Measurements from ENCODE around the gene JAG1. TPM values are rescaled to one million over a fixed set of nuclear protein-coding genes. Genes with fewer than 3 reads are reported as not detected.
"Not testable (repeated sequence)": the region's sequence is repeated elsewhere in the genome, so short reads cannot be mapped to it uniquely, and the experiment has no call there.

The JAG1 gene
- total RNA-seq, 1 experiment from 2014 or later, result 8.1 TPM

DNA sequence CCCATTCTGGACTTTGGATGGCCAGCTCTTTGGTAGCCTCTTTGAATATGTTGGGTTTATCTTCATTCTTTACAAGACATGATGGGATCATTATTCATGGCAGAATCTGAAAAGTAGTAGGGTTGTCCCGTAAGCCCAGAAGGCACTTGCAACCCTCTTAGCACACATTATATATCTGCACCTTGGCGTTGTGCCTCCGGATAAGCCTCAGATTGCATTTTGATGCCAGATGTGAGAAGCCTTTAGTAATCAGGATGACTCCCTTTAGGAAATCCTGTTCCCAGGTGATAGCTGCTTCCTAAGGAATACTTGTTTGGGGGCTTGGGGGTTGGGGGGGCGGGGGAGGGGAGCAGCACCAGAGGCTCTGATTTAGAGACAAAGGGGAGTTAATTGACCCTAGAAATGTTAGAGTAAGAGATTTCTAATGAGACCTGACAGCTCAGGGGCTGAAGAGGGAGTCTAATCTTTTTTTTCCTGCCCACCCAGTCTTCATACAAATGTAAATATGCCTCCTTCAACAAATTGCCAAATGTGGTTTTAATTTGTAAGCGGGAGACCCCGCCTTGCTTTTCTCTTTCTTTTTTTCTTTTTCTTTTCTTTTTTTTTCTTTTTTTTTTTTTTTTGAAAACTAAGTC lies 55.1 kb downstream of the JAG1 start:
- no peak for DNase-seq (ENCODE audit: extremely low read depth, low read depth)

DNA sequence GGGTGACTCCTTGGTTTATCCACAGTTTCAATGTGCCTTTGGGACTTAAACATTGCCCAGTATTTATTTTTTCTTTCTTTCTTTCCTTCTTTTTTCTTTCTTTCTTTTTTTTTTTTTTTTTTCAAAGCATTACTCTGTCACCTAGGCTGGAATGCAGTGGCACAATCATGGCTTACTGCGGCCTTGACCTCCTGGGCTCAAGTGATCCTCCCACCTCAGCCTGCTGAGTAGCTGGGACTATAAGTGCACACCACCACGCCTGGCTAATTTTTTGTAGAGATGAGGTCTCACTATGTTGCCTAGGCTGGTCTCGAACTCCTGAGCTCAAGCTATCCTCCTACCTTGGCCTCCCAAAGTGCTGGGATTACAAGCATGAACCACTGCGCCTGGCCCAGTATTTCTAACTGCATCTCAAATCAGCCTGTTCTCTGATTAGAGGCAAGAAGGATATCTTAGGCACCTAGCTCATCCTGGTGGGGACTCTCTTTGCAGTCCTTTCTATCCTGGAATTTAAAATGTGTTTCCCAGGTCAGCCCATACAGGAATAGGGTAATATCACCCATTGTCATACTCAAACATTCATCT lies 56.2 kb downstream of the JAG1 start:
- not testable (repeated sequence) for DNase-seq (ENCODE audit: extremely low read depth, low read depth)

DNA sequence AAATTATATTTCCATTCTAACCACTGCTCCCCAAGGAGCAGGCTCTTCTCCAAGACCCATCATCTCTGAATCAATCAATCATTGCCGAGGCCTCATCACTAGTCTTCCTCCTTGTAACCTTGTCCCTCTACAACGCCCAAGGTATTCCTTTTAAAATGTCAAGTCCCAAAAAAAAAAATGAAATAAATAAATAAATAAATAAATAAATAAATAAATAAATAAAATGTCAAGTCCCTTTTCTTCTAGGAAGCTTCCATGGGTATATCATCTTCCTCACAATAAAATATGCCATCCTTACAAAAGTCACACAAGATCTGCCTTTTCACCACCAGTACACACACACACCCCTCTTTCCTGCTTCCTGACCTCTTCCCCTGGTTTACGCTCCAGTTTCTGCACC lies 57.6 kb downstream of the JAG1 start:
- no peak for DNase-seq (ENCODE audit: extremely low read depth, low read depth)

DNA sequence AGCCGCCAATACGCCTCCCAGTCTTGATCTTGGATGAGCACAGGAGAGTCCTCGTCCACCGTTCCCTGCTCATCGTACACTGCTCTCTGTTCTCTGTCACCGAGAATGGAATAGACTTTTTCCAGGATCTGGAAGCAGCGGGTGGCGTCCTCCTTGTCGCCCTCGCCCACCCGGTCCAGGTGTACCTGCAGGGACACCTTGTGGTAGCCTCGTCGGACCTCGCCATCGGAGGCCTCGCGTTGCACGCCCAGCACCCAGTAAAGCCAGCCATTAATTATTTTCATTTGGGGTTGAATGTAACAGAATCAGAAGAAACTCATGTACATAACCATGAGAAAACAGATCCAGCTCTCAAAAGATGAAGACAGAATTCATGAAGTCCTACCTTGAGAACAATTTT lies 59.9 kb downstream of the JAG1 start:
- no peak for DNase-seq (ENCODE audit: extremely low read depth, low read depth)

DNA sequence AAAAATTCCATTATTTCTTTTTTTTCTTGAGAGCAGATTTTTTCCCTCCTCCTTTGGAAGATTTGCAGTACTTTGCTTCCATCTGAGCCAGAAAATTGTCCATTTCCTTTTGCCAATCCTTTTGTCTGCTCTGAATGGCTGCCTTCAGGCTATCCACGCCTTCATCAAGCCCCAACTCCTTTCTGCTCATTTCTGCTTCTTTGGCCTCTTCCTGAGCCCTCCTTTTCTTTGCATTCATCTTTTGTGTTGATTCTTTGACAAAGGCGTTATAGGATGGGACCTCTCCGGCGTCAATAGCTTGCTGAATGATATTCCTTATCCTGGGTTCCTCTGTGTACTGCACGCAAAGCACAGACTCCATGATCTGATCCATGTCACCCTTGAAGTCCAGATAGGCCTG lies 60.4 kb downstream of the JAG1 start:
- not testable (repeated sequence) for DNase-seq (ENCODE audit: extremely low read depth, low read depth)

DNA sequence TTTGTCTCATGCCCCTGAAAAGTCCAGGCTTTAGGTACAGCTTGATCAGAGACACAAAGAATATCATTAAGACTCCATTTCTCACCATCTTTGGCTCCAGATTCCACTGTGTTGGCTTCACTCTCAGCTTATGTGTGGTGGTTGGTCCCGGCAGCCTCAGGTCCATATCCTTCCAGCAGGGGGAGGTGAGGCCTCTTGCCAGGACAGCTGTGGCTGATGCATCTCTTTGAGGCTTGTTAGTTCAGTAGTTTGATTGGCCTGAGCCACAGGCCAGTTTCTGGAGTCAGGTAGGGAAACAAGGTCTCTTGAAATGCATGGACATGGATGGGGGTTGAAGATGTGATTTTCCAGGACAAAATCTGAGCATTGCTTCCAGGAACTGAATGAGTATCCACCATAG lies 62.4 kb downstream of the JAG1 start:
- no peak for DNase-seq (ENCODE audit: extremely low read depth, low read depth)

- DNase-seq (ENCODE audit: extremely low read depth, low read depth), result no peak
Measured at GRCh38 chr20:10610251-10610650, 63.5 kb downstream of the JAG1 start.

DNA sequence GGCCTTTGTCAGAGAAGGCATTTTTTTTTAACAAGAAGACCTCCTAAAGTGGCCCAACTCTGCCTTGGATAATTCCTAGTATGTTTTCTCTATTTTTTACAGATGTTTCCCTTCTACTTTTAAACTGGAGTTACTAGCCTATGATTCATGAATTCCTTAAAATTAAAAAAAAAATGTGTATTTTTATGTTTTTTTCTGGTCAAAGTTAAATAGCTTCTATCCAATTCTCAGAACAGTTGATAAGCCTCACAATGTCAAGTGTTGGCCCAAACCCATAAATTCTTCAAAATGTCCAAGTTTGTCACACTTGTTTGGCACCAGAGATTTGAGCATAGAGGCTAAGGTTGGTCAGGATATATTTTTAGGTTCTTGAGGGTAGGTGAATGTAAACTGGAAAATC lies 64.0 kb downstream of the JAG1 start:
- DNase-seq (ENCODE audit: extremely low read depth, low read depth), result no peak

GRCh38 chr20:10609276-10609675 lies 64.5 kb downstream of the JAG1 start:
- DNase-seq (ENCODE audit: extremely low read depth, low read depth), result no peak

- no peak for DNase-seq (ENCODE audit: extremely low read depth, low read depth)
Measured at GRCh38 chr20:10605547-10606195, 68.1 kb downstream of the JAG1 start.

- no peak for DNase-seq (ENCODE audit: extremely low read depth, low read depth)
Measured at GRCh38 chr20:10604865-10605440, 68.8 kb downstream of the JAG1 start.

GRCh38 chr20:10603971-10604864 lies 69.6 kb downstream of the JAG1 start:
- DNase-seq (ENCODE audit: extremely low read depth, low read depth), result peak; percentile 79

DNA sequence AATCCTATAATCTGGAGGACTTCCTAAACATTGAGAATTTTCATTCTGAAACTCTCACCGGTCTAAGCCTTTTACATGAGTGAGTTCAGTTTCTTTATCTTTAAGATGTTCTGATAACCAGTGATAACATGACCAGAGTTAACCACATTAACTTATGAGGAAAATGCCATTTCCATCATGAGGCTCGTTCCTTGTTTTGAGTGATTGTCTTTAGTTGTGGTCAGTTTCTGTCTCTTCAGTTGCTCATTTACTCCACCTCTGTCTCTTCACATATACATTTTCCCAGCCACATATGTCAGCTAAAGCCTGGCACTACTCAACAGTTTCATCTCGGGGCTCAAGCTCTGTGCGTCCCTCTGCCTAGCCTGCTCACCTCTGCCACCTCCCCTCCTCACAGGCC lies 70.4 kb downstream of the JAG1 start:
- no peak for DNase-seq (ENCODE audit: extremely low read depth, low read depth)

- no peak for DNase-seq (ENCODE audit: extremely low read depth, low read depth)
Measured at GRCh38 chr20:10602221-10602871, 71.5 kb downstream of the JAG1 start.

GRCh38 chr20:10597637-10598036 lies 76.2 kb downstream of the JAG1 start:
- no peak for DNase-seq (ENCODE audit: extremely low read depth, low read depth)

DNA sequence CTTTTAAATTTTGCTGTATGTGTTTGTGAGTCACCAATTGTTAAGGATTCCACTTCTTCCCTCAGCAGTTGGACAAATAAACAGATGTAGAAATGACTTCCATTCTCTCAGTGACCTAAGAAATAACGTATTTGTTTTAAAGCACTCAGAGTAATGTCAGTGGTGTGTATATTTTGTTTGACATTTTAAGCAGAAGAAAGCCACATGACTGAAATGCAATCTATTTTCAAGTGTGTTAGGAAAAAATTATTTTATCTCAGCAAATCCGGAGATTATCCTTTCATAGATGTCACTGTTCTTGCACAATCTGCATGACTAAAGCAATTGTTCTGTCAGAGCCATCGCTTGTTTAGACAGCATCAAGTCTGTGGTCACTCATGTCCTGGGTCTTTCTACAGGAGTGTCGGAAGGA lies 77.1 kb downstream of the JAG1 start:
- peak; percentile 71 for DNase-seq (ENCODE audit: extremely low read depth, low read depth)

- no peak for DNase-seq (ENCODE audit: extremely low read depth, low read depth)
Measured at GRCh38 chr20:10595985-10596384, 77.8 kb downstream of the JAG1 start.

DNA sequence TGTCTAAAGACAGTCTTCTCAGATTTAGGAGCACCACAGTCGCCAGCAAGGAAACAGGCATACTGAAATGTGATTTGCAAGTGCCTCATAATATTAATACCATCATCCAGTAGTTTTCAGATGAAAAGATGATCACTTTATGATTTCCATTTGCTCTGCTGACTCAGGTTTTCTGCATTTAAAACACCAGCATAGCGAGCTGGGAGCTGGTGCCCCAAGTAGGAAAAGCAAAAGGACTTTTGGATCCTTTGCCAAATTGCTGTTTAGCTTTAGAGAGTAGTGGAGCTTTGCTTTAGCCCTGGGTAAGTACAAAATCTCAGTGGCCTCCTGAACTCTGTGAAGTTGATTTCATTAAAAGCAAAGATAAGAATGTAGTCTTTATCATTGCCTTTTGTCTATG lies 78.5 kb downstream of the JAG1 start:
- no peak for DNase-seq (ENCODE audit: extremely low read depth, low read depth)

DNA sequence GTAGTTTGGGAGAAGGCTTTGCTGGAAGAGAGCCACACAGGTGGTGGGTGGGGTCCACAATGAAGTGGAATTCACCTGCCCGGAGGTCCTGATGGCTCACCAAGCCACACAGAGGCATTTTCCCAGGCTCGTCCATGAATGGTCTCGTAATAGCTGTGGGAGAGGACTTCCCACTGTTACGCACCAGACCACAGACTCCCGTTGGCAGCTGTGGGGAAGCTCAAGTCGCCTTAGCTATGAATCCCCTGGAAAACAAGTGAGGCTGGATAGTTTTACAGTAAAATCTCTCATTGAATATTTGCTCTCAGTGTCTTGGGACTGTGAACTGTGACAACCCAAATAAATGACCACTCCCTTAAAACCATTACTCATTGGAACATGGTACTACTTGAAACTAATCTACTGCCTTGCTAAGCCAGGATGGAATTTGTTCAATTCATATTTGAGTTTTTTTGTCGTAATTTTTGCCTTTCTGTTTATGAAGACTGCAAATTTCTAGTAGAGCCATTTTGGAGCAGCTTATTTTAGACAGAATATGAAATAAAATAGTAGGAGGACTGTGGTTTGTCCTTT lies 79.4 kb downstream of the JAG1 start:
- DNase-seq (ENCODE audit: extremely low read depth, low read depth), result no peak

DNA sequence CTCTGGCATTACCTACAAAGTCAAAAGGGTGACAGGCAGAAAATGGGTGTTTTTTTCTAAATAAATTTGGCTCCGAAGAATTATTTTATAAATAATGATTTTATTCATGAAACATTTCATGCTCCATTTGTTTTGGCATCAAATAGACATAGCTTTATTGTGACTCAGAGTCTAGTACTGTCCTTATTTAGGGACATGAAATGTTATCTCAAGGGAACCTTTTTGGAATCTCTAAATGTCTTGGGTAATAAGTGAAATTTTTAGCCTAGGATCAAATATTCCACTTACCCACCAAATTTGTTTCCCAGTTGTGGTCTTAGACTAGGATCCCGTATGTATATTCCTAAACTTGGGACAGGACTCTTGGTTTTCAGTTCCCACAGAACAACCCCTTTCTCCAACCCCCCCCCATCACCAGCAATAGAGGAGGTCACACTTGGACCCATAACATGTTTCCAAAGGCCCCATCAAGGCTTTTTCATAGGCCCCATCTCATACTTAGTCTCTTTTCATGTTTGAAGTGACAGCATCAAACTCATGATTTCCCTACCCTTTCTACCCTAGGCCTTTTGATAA lies 81.8 kb downstream of the JAG1 start:
- DNase-seq (ENCODE audit: extremely low read depth, low read depth), result no peak
